Measurements from ENCODE around the gene PLCD1. TPM values are rescaled to one million over a fixed set of nuclear protein-coding genes. Genes with fewer than 3 reads are reported as not detected.

PLCD1 gene
- total and polyA plus RNA-seq, 2 of the 13 experiments (the other 11 are each of a cell fraction or from before 2014, with no cell fraction given), result 10.1 to 12.4 TPM

DNA sequence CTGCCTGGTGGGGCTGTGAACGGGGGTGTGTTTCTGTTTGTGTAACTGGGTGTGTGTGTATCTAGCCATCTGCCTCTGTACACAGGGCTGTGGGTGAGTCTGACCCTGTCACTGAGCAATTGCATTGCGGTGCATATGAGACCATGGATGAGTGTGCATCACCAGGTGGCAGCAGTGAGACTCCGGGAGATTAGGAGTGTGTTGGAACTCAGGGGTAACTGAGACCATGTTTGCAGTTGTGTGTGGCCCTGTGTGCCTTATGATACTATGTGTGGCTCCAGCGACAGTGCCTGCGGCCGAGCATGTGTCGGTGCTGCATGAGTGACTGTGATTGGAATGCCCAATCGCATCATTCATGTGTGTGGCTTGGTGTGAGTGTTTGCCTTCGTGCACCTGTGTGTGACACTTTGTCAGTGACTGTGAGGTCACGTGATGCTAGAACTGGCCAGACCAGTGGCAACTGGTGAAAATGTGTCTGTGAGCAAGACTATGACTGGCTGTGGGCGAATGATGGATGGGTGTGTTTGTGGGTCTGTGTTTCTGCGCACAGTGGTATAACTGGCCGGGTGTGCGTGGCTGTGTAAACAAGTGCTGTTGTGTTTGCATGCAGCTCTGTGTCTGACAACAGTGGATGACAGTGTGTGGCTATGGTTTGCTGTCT, 24.9 kb downstream of the PLCD1 start (continued):
- TF ChIP-seq ZFX (CRISPR knock-in tag; IDR thresholded peaks at IDR 0.05; ENCODE audit: low read depth), result peak; percentile 42; the same call in 1 of the 2 replicates
- TF ChIP-seq ZSCAN20 (CRISPR knock-in tag; IDR thresholded peaks at IDR 0.05; ENCODE audit: borderline replicate concordance), result no peak
- TF ChIP-seq TCF7 (IDR thresholded peaks at IDR 0.05; ENCODE audit: low read depth), result no peak
- no peak for TF ChIP-seq SATB2 (CRISPR knock-in tag; IDR thresholded peaks at IDR 0.05)
- TF ChIP-seq, protein P1, sequence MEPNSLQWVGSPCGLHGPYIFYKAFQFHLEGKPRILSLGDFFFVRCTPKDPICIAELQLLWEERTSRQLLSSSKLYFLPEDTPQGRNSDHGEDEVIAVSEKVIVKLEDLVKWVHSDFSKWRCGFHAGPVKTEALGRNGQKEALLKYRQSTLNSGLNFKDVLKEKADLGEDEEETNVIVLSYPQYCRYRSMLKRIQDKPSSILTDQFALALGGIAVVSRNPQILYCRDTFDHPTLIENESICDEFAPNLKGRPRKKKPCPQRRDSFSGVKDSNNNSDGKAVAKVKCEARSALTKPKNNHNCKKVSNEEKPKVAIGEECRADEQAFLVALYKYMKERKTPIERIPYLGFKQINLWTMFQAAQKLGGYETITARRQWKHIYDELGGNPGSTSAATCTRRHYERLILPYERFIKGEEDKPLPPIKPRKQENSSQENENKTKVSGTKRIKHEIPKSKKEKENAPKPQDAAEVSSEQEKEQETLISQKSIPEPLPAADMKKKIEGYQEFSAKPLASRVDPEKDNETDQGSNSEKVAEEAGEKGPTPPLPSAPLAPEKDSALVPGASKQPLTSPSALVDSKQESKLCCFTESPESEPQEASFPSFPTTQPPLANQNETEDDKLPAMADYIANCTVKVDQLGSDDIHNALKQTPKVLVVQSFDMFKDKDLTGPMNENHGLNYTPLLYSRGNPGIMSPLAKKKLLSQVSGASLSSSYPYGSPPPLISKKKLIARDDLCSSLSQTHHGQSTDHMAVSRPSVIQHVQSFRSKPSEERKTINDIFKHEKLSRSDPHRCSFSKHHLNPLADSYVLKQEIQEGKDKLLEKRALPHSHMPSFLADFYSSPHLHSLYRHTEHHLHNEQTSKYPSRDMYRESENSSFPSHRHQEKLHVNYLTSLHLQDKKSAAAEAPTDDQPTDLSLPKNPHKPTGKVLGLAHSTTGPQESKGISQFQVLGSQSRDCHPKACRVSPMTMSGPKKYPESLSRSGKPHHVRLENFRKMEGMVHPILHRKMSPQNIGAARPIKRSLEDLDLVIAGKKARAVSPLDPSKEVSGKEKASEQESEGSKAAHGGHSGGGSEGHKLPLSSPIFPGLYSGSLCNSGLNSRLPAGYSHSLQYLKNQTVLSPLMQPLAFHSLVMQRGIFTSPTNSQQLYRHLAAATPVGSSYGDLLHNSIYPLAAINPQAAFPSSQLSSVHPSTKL (CRISPR knock-in tag; IDR thresholded peaks at IDR 0.05), result peak; percentile 27; the same call in 1 of the 2 replicates
- TF ChIP-seq, protein P2, sequence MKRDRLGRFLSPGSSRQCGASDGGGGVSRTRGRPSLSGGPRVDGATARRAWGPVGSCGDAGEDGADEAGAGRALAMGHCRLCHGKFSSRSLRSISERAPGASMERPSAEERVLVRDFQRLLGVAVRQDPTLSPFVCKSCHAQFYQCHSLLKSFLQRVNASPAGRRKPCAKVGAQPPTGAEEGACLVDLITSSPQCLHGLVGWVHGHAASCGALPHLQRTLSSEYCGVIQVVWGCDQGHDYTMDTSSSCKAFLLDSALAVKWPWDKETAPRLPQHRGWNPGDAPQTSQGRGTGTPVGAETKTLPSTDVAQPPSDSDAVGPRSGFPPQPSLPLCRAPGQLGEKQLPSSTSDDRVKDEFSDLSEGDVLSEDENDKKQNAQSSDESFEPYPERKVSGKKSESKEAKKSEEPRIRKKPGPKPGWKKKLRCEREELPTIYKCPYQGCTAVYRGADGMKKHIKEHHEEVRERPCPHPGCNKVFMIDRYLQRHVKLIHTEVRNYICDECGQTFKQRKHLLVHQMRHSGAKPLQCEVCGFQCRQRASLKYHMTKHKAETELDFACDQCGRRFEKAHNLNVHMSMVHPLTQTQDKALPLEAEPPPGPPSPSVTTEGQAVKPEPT (CRISPR knock-in tag; IDR thresholded peaks at IDR 0.05; ENCODE audit: low read depth), result no peak
- no peak for TF ChIP-seq EHMT2 (IDR thresholded peaks at IDR 0.05; ENCODE audit: borderline replicate concordance, low read depth, low read length)
- TF ChIP-seq, protein P3, sequence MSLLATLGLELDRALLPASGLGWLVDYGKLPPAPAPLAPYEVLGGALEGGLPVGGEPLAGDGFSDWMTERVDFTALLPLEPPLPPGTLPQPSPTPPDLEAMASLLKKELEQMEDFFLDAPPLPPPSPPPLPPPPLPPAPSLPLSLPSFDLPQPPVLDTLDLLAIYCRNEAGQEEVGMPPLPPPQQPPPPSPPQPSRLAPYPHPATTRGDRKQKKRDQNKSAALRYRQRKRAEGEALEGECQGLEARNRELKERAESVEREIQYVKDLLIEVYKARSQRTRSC (CRISPR knock-in tag; IDR thresholded peaks at IDR 0.05; ENCODE audit: low read depth), result no peak
- no peak; the same call in 1 of the 2 replicates for TF ChIP-seq CBFB (CRISPR knock-in tag; IDR thresholded peaks at IDR 0.05)
- TF ChIP-seq HMG20A (CRISPR knock-in tag; IDR thresholded peaks at IDR 0.05; ENCODE audit: borderline replicate concordance), result peak; percentile 27; the same call in 1 of the 2 replicates
- no peak; the same call in 1 of the 2 replicates for TF ChIP-seq ZNF543 (CRISPR knock-in tag; IDR thresholded peaks at IDR 0.05)
- TF ChIP-seq, protein P4, sequence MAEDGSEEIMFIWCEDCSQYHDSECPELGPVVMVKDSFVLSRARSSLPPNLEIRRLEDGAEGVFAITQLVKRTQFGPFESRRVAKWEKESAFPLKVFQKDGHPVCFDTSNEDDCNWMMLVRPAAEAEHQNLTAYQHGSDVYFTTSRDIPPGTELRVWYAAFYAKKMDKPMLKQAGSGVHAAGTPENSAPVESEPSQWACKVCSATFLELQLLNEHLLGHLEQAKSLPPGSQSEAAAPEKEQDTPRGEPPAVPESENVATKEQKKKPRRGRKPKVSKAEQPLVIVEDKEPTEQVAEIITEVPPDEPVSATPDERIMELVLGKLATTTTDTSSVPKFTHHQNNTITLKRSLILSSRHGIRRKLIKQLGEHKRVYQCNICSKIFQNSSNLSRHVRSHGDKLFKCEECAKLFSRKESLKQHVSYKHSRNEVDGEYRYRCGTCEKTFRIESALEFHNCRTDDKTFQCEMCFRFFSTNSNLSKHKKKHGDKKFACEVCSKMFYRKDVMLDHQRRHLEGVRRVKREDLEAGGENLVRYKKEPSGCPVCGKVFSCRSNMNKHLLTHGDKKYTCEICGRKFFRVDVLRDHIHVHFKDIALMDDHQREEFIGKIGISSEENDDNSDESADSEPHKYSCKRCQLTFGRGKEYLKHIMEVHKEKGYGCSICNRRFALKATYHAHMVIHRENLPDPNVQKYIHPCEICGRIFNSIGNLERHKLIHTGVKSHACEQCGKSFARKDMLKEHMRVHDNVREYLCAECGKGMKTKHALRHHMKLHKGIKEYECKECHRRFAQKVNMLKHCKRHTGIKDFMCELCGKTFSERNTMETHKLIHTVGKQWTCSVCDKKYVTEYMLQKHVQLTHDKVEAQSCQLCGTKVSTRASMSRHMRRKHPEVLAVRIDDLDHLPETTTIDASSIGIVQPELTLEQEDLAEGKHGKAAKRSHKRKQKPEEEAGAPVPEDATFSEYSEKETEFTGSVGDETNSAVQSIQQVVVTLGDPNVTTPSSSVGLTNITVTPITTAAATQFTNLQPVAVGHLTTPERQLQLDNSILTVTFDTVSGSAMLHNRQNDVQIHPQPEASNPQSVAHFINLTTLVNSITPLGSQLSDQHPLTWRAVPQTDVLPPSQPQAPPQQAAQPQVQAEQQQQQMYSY (CRISPR knock-in tag; IDR thresholded peaks at IDR 0.05), result no peak
- TF ChIP-seq, protein P5, sequence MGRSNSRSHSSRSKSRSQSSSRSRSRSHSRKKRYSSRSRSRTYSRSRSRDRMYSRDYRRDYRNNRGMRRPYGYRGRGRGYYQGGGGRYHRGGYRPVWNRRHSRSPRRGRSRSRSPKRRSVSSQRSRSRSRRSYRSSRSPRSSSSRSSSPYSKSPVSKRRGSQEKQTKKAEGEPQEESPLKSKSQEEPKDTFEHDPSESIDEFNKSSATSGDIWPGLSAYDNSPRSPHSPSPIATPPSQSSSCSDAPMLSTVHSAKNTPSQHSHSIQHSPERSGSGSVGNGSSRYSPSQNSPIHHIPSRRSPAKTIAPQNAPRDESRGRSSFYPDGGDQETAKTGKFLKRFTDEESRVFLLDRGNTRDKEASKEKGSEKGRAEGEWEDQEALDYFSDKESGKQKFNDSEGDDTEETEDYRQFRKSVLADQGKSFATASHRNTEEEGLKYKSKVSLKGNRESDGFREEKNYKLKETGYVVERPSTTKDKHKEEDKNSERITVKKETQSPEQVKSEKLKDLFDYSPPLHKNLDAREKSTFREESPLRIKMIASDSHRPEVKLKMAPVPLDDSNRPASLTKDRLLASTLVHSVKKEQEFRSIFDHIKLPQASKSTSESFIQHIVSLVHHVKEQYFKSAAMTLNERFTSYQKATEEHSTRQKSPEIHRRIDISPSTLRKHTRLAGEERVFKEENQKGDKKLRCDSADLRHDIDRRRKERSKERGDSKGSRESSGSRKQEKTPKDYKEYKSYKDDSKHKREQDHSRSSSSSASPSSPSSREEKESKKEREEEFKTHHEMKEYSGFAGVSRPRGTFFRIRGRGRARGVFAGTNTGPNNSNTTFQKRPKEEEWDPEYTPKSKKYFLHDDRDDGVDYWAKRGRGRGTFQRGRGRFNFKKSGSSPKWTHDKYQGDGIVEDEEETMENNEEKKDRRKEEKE (IDR thresholded peaks at IDR 0.05), result no peak
- TF ChIP-seq PHF21A (CRISPR knock-in tag; IDR thresholded peaks at IDR 0.05), result peak; percentile 39
- no peak for TF ChIP-seq ZNF570 (CRISPR knock-in tag; IDR thresholded peaks at IDR 0.05; ENCODE audit: borderline replicate concordance)
- TF ChIP-seq ZFP36L1 (CRISPR knock-in tag; IDR thresholded peaks at IDR 0.05), result peak; percentile 78; the same call in 1 of the 2 replicates

All from HepG2 (cell line).